Endothelial cell of umbilical vein (primary cell): ENCODE data around the gene MARCHF9. TPM values are rescaled to one million over a fixed set of nuclear protein-coding genes. Genes with fewer than 3 reads are reported as not detected.

Experiments
- BruUV-seq: library from RNA; stranded (reverse); fragments of 400-500 nt; replicated peaks from 2 replicates; lab custom pipeline; 2021; lab: Mats Ljungman, UMichigan
- CTCF ChIA-PET: fragments of 300-600, 350-600 bp; sonication (Branson Sonifier 250); formaldehyde crosslinking; loops from one replicate; lab custom pipeline; 2021; ENCODE audit warnings: antibody characterized with exemption, inconsistent platforms; lab: Charles Lee
- POLR2A ChIA-PET: fragments of 300-600, 350-600 bp; sonication (Branson Sonifier 250); formaldehyde crosslinking; loops from one replicate; lab custom pipeline; 2021; ENCODE audit warnings: antibody characterized with exemption, inconsistent platforms; lab: Charles Lee
- DNase-seq: peaks from one replicate; pipeline ENCODE4 v3.0.0-alpha.2; 2011; ENCODE audit warnings: low read depth, low spot score
- FAIRE-seq: peaks from 2 replicates; lab custom pipeline; 2011; peaks lifted over from hg19 to GRCh38; lab: Jason Lieb, UNC
- H2AFZ ChIP-seq: 2 replicates; pipeline ENCODE4 v1.6.0; 2012; ENCODE audit warnings: low read depth, low read length, control low read depth, inconsistent platforms
- H3K27ac ChIP-seq: 2 replicates; pipeline ENCODE4 v1.5.1; 2011; ENCODE audit warnings: low read depth, mild to moderate bottlenecking, control low read depth, low read length, moderate library complexity; ENCODE audit not compliant: insufficient read depth
- H3K27me3 ChIP-seq, 2 experiments: 2 replicates each; pipeline versions ENCODE4 v1.6.0 to v1.6.1; 2011; ENCODE audit warnings: low read length in 2 of 2, mixed read lengths in 1 of 2; ENCODE audit not compliant: control insufficient read depth in 2 of 2, insufficient read depth in 2 of 2
- H3K36me3 ChIP-seq, 2 experiments: 2 replicates in 1 of 2; 3 replicates in 1 of 2; pipeline ENCODE4 v1.5.1; 2011; ENCODE audit warnings: low read length in 2 of 2, mild to moderate bottlenecking in 1 of 2, moderate library complexity in 1 of 2; ENCODE audit not compliant: control insufficient read depth in 2 of 2, insufficient read depth in 2 of 2; ENCODE audit errors: extremely low read depth in 1 of 2
- H3K4me1 ChIP-seq: 3 replicates; pipeline ENCODE4 v1.5.1; 2011; ENCODE audit warnings: mild to moderate bottlenecking, low read length; ENCODE audit not compliant: control insufficient read depth, insufficient read depth; ENCODE audit errors: extremely low read depth
- H3K4me2 ChIP-seq: 2 replicates; pipeline ENCODE4 v1.6.1; 2011; ENCODE audit warnings: low read length, control low read depth, mixed read lengths; ENCODE audit not compliant: insufficient read depth
- H3K4me3 ChIP-seq, 3 experiments: fragments of 200-600 bp in 1 of 3; sonication (generic), shearing (Covaris generic) in 1 of 3; replicated peaks in 1 of 3; 2 replicates each; pipeline ENCODE4 v1.5.1; 2011 to 2016; ENCODE audit warnings: control low read depth in 3 of 3, low read length in 3 of 3, mild to moderate bottlenecking in 2 of 3, inconsistent platforms in 1 of 3, low read depth in 1 of 3, moderate library complexity in 1 of 3; ENCODE audit not compliant: insufficient read depth in 1 of 3
- H3K79me2 ChIP-seq: 2 replicates; pipeline ENCODE4 v1.6.0; 2012; ENCODE audit warnings: low read length, inconsistent platforms; ENCODE audit not compliant: control insufficient read depth, insufficient read depth
- H3K9ac ChIP-seq: replicated peaks from 2 replicates; pipeline ENCODE3; 2011; ENCODE audit warnings: low read length, control low read depth; ENCODE audit not compliant: insufficient read depth; ENCODE audit errors: extremely low read depth
- H3K9me1 ChIP-seq: replicated peaks from 3 replicates; pipeline ENCODE4 v1.6.0; 2011; ENCODE audit warnings: mild to moderate bottlenecking, low read length; ENCODE audit not compliant: control insufficient read depth, insufficient read depth; ENCODE audit errors: extremely low read depth
- H3K9me3 ChIP-seq: replicated peaks from 2 replicates; pipeline ENCODE4 v1.5.1; 2012; ENCODE audit warnings: low read length, inconsistent platforms; ENCODE audit not compliant: control insufficient read depth, insufficient read depth
- H4K20me1 ChIP-seq: replicated peaks from 2 replicates; pipeline ENCODE3; 2011; ENCODE audit warnings: mild to moderate bottlenecking, low read length; ENCODE audit not compliant: control insufficient read depth, insufficient read depth; ENCODE audit errors: extremely low read depth
- CTCF ChIP-seq, 2 donors: IDR thresholded peaks; 1 replicate in 1 of 2; 2 replicates in 1 of 2; pipeline ENCODE4 v1.5.1; 2011; ENCODE audit warnings: low read length in 2 of 2, mild to moderate bottlenecking in 2 of 2, moderate library complexity in 2 of 2, control low read depth in 1 of 2, inconsistent platforms in 1 of 2, low read depth in 1 of 2; ENCODE audit not compliant: insufficient read depth in 1 of 2; ENCODE audit errors: extremely low read depth in 1 of 2
- EZH2 ChIP-seq: IDR thresholded peaks from 2 replicates; pipeline ENCODE4 v1.6.1; 2012; ENCODE audit warnings: borderline replicate concordance, low read depth, mild to moderate bottlenecking, moderate library complexity, low read length, inconsistent platforms; ENCODE audit not compliant: severe bottlenecking
- FOS ChIP-seq: IDR thresholded peaks from 2 replicates; pipeline ENCODE4 v1.6.1; 2011; ENCODE audit warnings: mild to moderate bottlenecking, low read length, moderate library complexity, borderline replicate concordance; ENCODE audit not compliant: insufficient read depth
- GATA2 ChIP-seq: IDR thresholded peaks from 2 replicates; pipeline ENCODE4 v1.7.0; 2011; ENCODE audit warnings: low read depth, mild to moderate bottlenecking, moderate library complexity, mixed read lengths, low read length; ENCODE audit not compliant: insufficient read length, insufficient read depth
- JUN ChIP-seq: IDR thresholded peaks from 2 replicates; pipeline ENCODE4 v1.6.1; 2011; ENCODE audit warnings: borderline replicate concordance, low read depth; ENCODE audit not compliant: insufficient read length, insufficient read depth
- MYC ChIP-seq: IDR thresholded peaks from one replicate; pipeline ENCODE4 v1.6.1; 2011; ENCODE audit warnings: mild to moderate bottlenecking, low read depth, low read length
- POLR2A ChIP-seq: IDR thresholded peaks from 2 replicates; pipeline ENCODE4 v1.6.1; 2012; ENCODE audit warnings: low read depth, mild to moderate bottlenecking, control low read depth, low read length
- POLR2AphosphoS5 ChIP-seq: IDR thresholded peaks from 2 replicates; pipeline ENCODE4 v1.6.1; 2012; ENCODE audit warnings: low read depth, mild to moderate bottlenecking, control low read depth, low read length, moderate library complexity; ENCODE audit not compliant: insufficient read depth
- dilution Hi-C: fragments of 300-500 bp; cut with MboI; formaldehyde crosslinking; loops from one replicate; pipeline ENCODE4 v1.15.0; 2019; ENCODE audit warnings: low sequenced_read_pairs; ENCODE audit not compliant: extremely low pct_ligation_motif_present
- intact Hi-C: fragments of 100-400 bp; cut with micrococcal nuclease; formaldehyde crosslinking; loops from one replicate; pipeline ENCODE4 v1.10.0; 2022
- polyA plus RNA-seq, 4 experiments: library from polyadenylated mRNA; depleted of rRNA in 3 of 4; stranded (reverse) in 3 of 4; unstranded in 1 of 4; fragments of >200 nt; gene quantifications; 2 replicates each; pipeline versions ENCODE4 v1.2.1 to v1.2.3, GENCODE V29; 2011 to 2012; ENCODE audit warnings: missing spikeins in 1 of 4
- total RNA-seq: library from RNA; stranded (reverse); gene quantifications from 2 replicates; pipeline ENCODE4 v1.2.3, GENCODE V29; 2021
- TF ChIP-seq, protein P1 (sequence below): IDR thresholded peaks from 2 replicates; pipeline ENCODE4 v1.6.1; 2011; ENCODE audit not compliant: insufficient read depth, insufficient read length

The MARCHF9 gene
- total and polyA plus RNA-seq, 2 donors (not counting 3 experiments of a cell fraction or from before 2014, with no cell fraction given) = 4.6 to 4.8 TPM

- intact Hi-C loops (no loop called here), dilution Hi-C loops (no loop called here)
- Histone ChIP-seq H3K9me1 (no peaks in the 10 kb centered on the region), H3K4me1 (no peaks in the 10 kb centered on the region), H3K27ac (no peak overlapping the region), H3K9me3 (no peaks in the 10 kb centered on the region), H3K27me3 (no peaks in the 10 kb centered on the region), H3K36me3 (peaks cover 0 to 41% of the 10 kb centered on the region in 2 experiments), H3K79me2 (no peaks in the 10 kb centered on the region), H3K9ac (no peak overlapping the region), H2AFZ (no peak overlapping the region), H3K4me2 (no peak overlapping the region), H4K20me1 (no peaks in the 10 kb centered on the region), H3K4me3 (no peak overlapping the region)
- TF ChIP-seq JUN (no peak), GATA2 (no peak), FOS (no peak), CTCF (IDR thresholded peaks at IDR 0.05; ENCODE audit: extremely low read depth in 1 of 2, insufficient read depth in 1 of 2, low read depth in 1 of 2, low read length in 2 of 2) (no peak), MYC (no peak), POLR2AphosphoS5 (no peak), EZH2 (no peak), POLR2A (no peak)
- TF ChIP-seq, protein P1, sequence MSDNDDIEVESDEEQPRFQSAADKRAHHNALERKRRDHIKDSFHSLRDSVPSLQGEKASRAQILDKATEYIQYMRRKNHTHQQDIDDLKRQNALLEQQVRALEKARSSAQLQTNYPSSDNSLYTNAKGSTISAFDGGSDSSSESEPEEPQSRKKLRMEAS = no peak
- FAIRE-seq (no peak), DNase-seq (no peak)
- ChIA-PET POLR2A (no interaction called here), CTCF (interaction anchor here (1.3 kb wide), 1 partner anchor 9 kb away, joined by 5 read pairs; no protein-coding TSS in a partner anchor)
- no TSS peak for BruUV-seq
Measured at GRCh38 chr12:57717131-57717530, 37.8 kb upstream of the MARCHF9 start.
